ENCODE results near the gene KRT13. TPM values are rescaled to one million over a fixed set of nuclear protein-coding genes. Genes with fewer than 3 reads are reported as not detected.

The KRT13 gene
- total RNA-seq, 1 experiment from 2014 or later = not detected

- ChIA-PET CTCF (no interaction called here), POLR2A (ENCODE audit: low non-redundant PET) (no interaction called here)
- Histone ChIP-seq H3K9me3 (ENCODE audit: low read depth, low read length, poor library complexity, severe bottlenecking) (no peaks in the 10 kb centered on the region), H3K27ac (ENCODE audit: low read depth, low read length, poor library complexity, severe bottlenecking) (no peak overlapping the region), H3K27me3 (replicated peaks; ENCODE audit: insufficient read depth, low read depth, low read length, poor library complexity) (no peaks in the 10 kb centered on the region), H3K36me3 (ENCODE audit: insufficient read depth, low read length, poor library complexity, severe bottlenecking) (no peaks in the 10 kb centered on the region), H3K4me1 (ENCODE audit: insufficient read depth, low read length, poor library complexity, severe bottlenecking) (no peaks in the 10 kb centered on the region), H3K4me3 (ENCODE audit: low read depth, low read length, poor library complexity, severe bottlenecking) (no peak overlapping the region)
- intact Hi-C loops (cut with micrococcal nuclease; ENCODE audit: unreplicated experiment) = no loop called here
- TF ChIP-seq EZH2 (IDR thresholded peaks at IDR 0.05; ENCODE audit: borderline replicate concordance, low read depth, low read length, poor library complexity, severe bottlenecking) (no peak), CTCF (conservative IDR thresholded peaks at IDR 0.05; ENCODE audit: low read depth, low read length) (no peak)
- BruUV-seq (replicated peaks) = no TSS peak
- no peak for DNase-seq (ENCODE audit: low spot score)
These were observed 37.1 kb downstream of the KRT13 start for GRCh38 chr17:41468346-41468745.

GRCh38 chr17:41467561-41467960, 37.9 kb downstream of the KRT13 start:
- DNase-seq (ENCODE audit: low spot score) = peak; percentile 66
- POLR2A ChIA-PET (ENCODE audit: low non-redundant PET) = no interaction called here

GRCh38 chr17:41466988-41467387, 38.4 kb downstream of the KRT13 start, which contains the start of gene KRT32:
Gene KRT32 (minus strand): TSS chr17:41467386. CDS start chr17:41467325, 61 bp downstream.
- no peak for DNase-seq (ENCODE audit: low spot score)
- no peaks in the 10 kb centered on the region for H3K36me3 ChIP-seq (ENCODE audit: insufficient read depth, low read length, poor library complexity, severe bottlenecking)
- CTCF ChIA-PET = no interaction called here
- no TSS peak for BruUV-seq (replicated peaks)
- H3K27me3 ChIP-seq (replicated peaks; ENCODE audit: insufficient read depth, low read depth, low read length, poor library complexity) = no peaks in the 10 kb centered on the region
- POLR2A ChIA-PET (ENCODE audit: low non-redundant PET) = no interaction called here
- H3K27ac ChIP-seq (ENCODE audit: low read depth, low read length, poor library complexity, severe bottlenecking) = no peak within 1 kb of the TSS
- intact Hi-C loops (cut with micrococcal nuclease; ENCODE audit: unreplicated experiment) = no loop called here
- H3K4me1 ChIP-seq (ENCODE audit: insufficient read depth, low read length, poor library complexity, severe bottlenecking) = no peaks in the 10 kb centered on the region
- H3K4me3 ChIP-seq (ENCODE audit: low read depth, low read length, poor library complexity, severe bottlenecking) = no peak within 1 kb of the TSS
- TF ChIP-seq CTCF (conservative IDR thresholded peaks at IDR 0.05; ENCODE audit: low read depth, low read length) (no peak), EZH2 (IDR thresholded peaks at IDR 0.05; ENCODE audit: borderline replicate concordance, low read depth, low read length, poor library complexity, severe bottlenecking) (no peak)
- H3K9me3 ChIP-seq (ENCODE audit: low read depth, low read length, poor library complexity, severe bottlenecking) = no peaks in the 10 kb centered on the region

More at GRCh38 chr17:41467561-41467960, 37.9 kb downstream of the KRT13 start:
- Histone ChIP-seq H3K4me3 (ENCODE audit: low read depth, low read length, poor library complexity, severe bottlenecking) (no peak overlapping the region), H3K36me3 (ENCODE audit: insufficient read depth, low read length, poor library complexity, severe bottlenecking) (no peaks in the 10 kb centered on the region), H3K27me3 (replicated peaks; ENCODE audit: insufficient read depth, low read depth, low read length, poor library complexity) (no peaks in the 10 kb centered on the region), H3K9me3 (ENCODE audit: low read depth, low read length, poor library complexity, severe bottlenecking) (no peaks in the 10 kb centered on the region), H3K27ac (ENCODE audit: low read depth, low read length, poor library complexity, severe bottlenecking) (no peak overlapping the region), H3K4me1 (ENCODE audit: insufficient read depth, low read length, poor library complexity, severe bottlenecking) (no peaks in the 10 kb centered on the region)
- CTCF ChIA-PET = no interaction called here
- no TSS peak for BruUV-seq (replicated peaks)
- TF ChIP-seq EZH2 (IDR thresholded peaks at IDR 0.05; ENCODE audit: borderline replicate concordance, low read depth, low read length, poor library complexity, severe bottlenecking) = no peak
- TF ChIP-seq CTCF (conservative IDR thresholded peaks at IDR 0.05; ENCODE audit: low read depth, low read length) = no peak
- intact Hi-C loops (cut with micrococcal nuclease; ENCODE audit: unreplicated experiment) = no loop called here

Data from A673 (cell line).